AG09319 (cell line): ENCODE measurements around the gene SGMS2.

Source experiments
- DNase-seq: peaks from one replicate; pipeline ENCODE4 v3.0.0-alpha.2; 2010; ENCODE audit warnings: low read depth; ENCODE audit errors: extremely low read depth
- TF ChIP-seq, protein P1 (sequence below): IDR thresholded peaks from 2 replicates; pipeline ENCODE4 v1.5.1; 2011; ENCODE audit warnings: low read depth, mild to moderate bottlenecking, inconsistent platforms, low read length, moderate library complexity

The SGMS2 gene

DNA sequence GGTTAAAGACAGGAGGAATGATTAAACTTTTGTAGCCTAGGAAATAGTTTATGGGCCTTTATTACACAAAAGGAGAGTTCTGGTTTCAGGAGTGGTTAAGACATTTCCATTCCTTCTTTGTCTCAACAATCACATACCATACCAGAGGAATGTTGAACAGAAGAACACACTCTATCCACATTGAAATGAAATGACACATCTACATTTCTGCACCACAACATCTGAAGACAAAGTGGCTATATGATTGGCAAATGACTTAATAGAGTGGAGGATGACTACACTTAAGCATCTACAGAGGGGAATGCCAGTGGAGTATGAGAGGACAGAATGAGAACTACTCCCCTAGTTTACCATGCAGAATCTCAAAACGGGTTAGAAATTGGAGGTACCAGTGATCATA is 114.6 kb downstream of the SGMS2 start:
- TF ChIP-seq, protein P1, sequence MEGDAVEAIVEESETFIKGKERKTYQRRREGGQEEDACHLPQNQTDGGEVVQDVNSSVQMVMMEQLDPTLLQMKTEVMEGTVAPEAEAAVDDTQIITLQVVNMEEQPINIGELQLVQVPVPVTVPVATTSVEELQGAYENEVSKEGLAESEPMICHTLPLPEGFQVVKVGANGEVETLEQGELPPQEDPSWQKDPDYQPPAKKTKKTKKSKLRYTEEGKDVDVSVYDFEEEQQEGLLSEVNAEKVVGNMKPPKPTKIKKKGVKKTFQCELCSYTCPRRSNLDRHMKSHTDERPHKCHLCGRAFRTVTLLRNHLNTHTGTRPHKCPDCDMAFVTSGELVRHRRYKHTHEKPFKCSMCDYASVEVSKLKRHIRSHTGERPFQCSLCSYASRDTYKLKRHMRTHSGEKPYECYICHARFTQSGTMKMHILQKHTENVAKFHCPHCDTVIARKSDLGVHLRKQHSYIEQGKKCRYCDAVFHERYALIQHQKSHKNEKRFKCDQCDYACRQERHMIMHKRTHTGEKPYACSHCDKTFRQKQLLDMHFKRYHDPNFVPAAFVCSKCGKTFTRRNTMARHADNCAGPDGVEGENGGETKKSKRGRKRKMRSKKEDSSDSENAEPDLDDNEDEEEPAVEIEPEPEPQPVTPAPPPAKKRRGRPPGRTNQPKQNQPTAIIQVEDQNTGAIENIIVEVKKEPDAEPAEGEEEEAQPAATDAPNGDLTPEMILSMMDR = no peak
- DNase-seq = no peak

DNA sequence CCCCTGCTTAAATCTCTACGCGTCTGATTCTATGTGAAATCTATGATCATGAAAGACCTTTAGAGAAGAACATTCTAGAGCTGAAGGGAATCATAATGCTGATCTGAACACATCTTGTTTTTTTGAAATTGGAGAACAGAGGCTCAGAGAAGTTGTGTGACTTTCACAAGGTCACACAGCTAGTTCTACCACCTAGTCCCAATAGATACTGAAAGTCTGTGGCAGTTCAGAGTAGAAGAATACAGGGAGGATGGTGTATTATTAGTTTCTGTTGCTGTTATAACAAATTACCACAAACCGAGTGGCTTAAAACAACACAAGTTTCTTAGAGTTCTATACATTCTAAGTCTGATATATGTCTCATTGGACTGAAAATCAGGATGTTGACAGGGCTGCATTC is 121.1 kb downstream of the SGMS2 start:
- DNase-seq = no peak
- TF ChIP-seq, protein P1 = no peak

DNA sequence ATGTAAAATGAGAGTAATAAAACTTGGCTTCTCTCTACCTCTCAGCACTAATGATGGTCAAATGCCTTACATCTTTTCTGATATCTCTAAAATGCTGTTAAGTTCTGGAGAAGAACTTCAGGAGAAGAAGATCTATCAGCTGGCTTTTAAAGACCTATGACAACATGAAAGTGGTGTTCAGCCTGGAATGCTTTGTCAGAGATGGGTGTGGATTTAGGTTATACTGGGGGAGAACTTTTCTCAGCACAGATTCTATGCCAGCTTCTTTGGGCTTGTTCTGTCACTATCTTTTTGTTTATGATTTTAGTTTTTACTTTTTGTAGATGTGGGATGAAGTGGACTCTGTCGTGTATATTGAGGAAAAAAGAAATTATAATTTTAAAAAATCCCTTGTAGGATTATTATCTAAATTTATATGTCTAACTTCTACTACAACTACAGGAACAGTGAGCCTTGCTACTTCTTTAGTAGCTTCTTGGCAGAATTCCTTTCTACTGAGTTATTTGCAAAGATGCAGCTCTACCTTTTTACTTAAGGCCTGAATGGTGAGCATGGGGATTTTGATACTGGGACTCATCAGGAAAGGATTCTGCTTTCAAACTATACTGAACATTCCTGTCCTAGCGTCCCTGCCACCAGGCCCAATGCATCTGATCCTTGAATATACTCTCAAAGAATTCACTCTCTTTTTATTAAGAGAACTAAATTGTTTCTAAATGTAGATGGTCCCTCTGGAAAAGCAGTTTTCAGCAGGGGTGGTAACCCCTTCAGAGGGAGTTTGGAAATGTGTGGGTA is 126.2 kb downstream of the SGMS2 start:
- no peak for DNase-seq
- TF ChIP-seq, protein P1 = no peak

DNA sequence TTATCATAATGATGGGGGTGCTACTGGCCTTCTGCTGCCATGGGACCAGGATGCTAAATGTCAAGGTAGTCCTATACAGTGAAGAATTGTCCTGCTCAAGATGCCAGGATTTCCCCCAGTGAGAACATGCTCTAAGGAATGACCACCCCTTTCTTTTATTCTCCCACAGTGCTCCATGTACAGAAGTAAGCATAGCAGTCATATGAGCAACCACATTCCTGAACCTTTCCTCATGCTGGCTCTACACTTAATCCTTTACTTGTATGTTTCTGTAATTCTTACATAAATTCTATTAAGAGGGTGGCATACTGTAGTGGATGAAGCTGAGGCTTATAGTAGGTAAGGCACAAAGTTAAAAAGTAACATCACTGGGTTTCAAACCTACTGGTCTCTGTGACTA is 126.8 kb downstream of the SGMS2 start:
- DNase-seq = no peak
- TF ChIP-seq, protein P1 = no peak

DNA sequence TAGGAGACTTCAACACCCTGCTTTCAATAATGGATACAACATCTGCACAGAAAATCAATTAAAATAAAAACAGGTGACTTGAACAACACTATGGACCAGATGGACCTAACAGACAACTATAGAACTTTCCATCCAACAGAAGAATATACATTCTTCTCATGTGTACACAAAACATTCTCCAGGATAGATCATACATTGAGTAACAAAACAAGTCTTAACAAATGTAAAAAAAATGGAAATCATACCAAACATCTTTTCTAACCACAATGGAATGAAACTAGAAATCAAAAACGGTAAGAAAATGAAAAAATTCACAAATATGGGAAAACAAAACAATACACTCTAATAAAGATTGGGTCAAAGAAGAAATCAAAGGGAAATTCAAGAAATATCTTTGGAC is 131.3 kb downstream of the SGMS2 start:
- no peak for DNase-seq
- TF ChIP-seq, protein P1 = no peak
